PC-9 (cell line): ENCODE results near the gene C4orf36. TPM values are rescaled to one million over a fixed set of nuclear protein-coding genes. Genes with fewer than 3 reads are reported as not detected.

Source experiments
- BruUV-seq: library from RNA; stranded (reverse); fragments of 400-500 nt; replicated peaks from 2 replicates; lab custom pipeline; 2021; lab: Mats Ljungman, UMichigan
- CTCF ChIA-PET: fragments of 300-600 bp; sonication (Branson Sonifier 250); formaldehyde crosslinking; loops from one replicate; lab custom pipeline; 2022; ENCODE audit warnings: antibody characterized with exemption; lab: Charles Lee
- POLR2A ChIA-PET: fragments of 300-600 bp; sonication (Branson Sonifier 250); formaldehyde crosslinking; loops from one replicate; lab custom pipeline; 2022; ENCODE audit warnings: antibody characterized with exemption; ENCODE audit not compliant: unreplicated experiment; lab: Charles Lee
- DNase-seq, 2 experiments: peaks; one replicate each; pipeline versions ENCODE4 v3.0.0 to v3.0.0-alpha.2; 2015 to 2022; ENCODE audit warnings: mixed read lengths in 1 of 2
- H2AFZ ChIP-seq: fragments of 200-600 bp; sonication (generic); 2 replicates; pipeline ENCODE4 v1.8.1; 2017; ENCODE audit warnings: antibody characterized with exemption
- H3F3A ChIP-seq: fragments of 200-600 bp; sonication (generic); 2 replicates; pipeline ENCODE4 v1.8.1; 2017; ENCODE audit warnings: antibody characterized with exemption, mild to moderate bottlenecking, low read depth; ENCODE audit not compliant: insufficient read depth
- H3K27ac ChIP-seq: fragments of 200-600 bp; sonication (generic); 2 replicates; pipeline ENCODE4 v1.6.1; 2016; ENCODE audit warnings: mixed run types
- H3K27me3 ChIP-seq: fragments of 200-600 bp; sonication (generic); 2 replicates; pipeline ENCODE4 v1.6.1; 2016; ENCODE audit warnings: low read depth, mixed run types; ENCODE audit not compliant: insufficient read depth
- H3K36me3 ChIP-seq: fragments of 200-600 bp; sonication (generic); 2 replicates; pipeline ENCODE4 v1.6.1; 2016; ENCODE audit warnings: low read depth, mixed run types
- H3K4me1 ChIP-seq: fragments of 200-600 bp; sonication (generic); replicated peaks from 2 replicates; pipeline ENCODE4 v1.6.1; 2016; ENCODE audit warnings: mixed run types; ENCODE audit not compliant: insufficient read depth
- H3K4me2 ChIP-seq: fragments of 200-600 bp; sonication (generic); 2 replicates; pipeline ENCODE4 v1.6.1; 2017; ENCODE audit warnings: mixed run types
- H3K4me3 ChIP-seq: fragments of 200-600 bp; sonication (generic); 2 replicates; pipeline ENCODE4 v1.6.1; 2016; ENCODE audit warnings: mixed run types
- H3K79me2 ChIP-seq: fragments of 200-600 bp; sonication (generic); 2 replicates; pipeline ENCODE4 v1.6.1; 2017; ENCODE audit warnings: low read depth, mixed run types
- H3K9me2 ChIP-seq: fragments of 200-600 bp; sonication (generic); 2 replicates; pipeline ENCODE4 v1.8.1; 2017; ENCODE audit warnings: mild to moderate bottlenecking; ENCODE audit not compliant: insufficient read depth
- H3K9me3 ChIP-seq: fragments of 200-600 bp; sonication (generic); 2 replicates; pipeline ENCODE4 v1.8.1; 2016; ENCODE audit warnings: low read depth; ENCODE audit not compliant: insufficient read depth
- H4K20me1 ChIP-seq: fragments of 200-600 bp; sonication (generic); 2 replicates; pipeline ENCODE4 v1.8.1; 2017; ENCODE audit not compliant: insufficient read depth
- CTCF ChIP-seq: fragments of 200-600 bp; sonication (generic); conservative IDR thresholded peaks from 2 replicates; pipeline ENCODE4 v1.6.1; 2017; ENCODE audit warnings: mixed run types, antibody characterized with exemption, mild to moderate bottlenecking, moderate library complexity
- EZH2 ChIP-seq: fragments of 200-600 bp; sonication (generic); IDR thresholded peaks from 2 replicates; pipeline ENCODE4 v1.8.0; 2017; ENCODE audit warnings: antibody characterized with exemption, low read depth
- intact Hi-C: fragments of 100-400 bp; cut with micrococcal nuclease; formaldehyde crosslinking; loops from one replicate; pipeline ENCODE4 v1.10.0; 2022; ENCODE audit not compliant: unreplicated experiment
- total RNA-seq: library from RNA; stranded (reverse); gene quantifications from 2 replicates; pipeline ENCODE4 v1.2.3, GENCODE V29; 2021

The C4orf36 gene
- total RNA-seq, 1 experiment from 2014 or later: not detected

- Histone ChIP-seq H3K27ac (peak overlapping the region; percentile 83), H3K4me2 (peak overlapping the region; percentile 91), H2AFZ (peak overlapping the region; percentile 88), H3K9me3 (no peaks in the 10 kb centered on the region), H4K20me1 (no peaks in the 10 kb centered on the region; the same call in 1 of the 2 replicates), H3K27me3 (no peaks in the 10 kb centered on the region), H3K36me3 (no peaks in the 10 kb centered on the region), H3K79me2 (peaks cover 28% of the 10 kb centered on the region), H3F3A (peaks cover 28% of the 10 kb centered on the region), H3K9me2 (no peaks in the 10 kb centered on the region), H3K4me3 (peak overlapping the region; percentile 75), H3K4me1 (peaks cover 29% of the 10 kb centered on the region)
- POLR2A ChIA-PET: interaction anchor here (0.6 to 1.2 kb wide), 5 partner anchors 8 to 263 kb away, joined by 6 to 11 read pairs (median 7); no protein-coding TSS in a partner anchor
- BruUV-seq: TSS peak; percentile 56
- CTCF ChIA-PET: interaction anchor here (0.5 to 1.3 kb wide), 5 partner anchors 12 to 1099 kb away, joined by 3 to 9 read pairs (median 4); partner anchors contain the start of gene PTPN13
- TF ChIP-seq EZH2: no peak
- no peak for TF ChIP-seq CTCF
- DNase-seq: no peak
- intact Hi-C loops: no loop called here
Measured at GRCh38 chr4:86934147-86934770, 42.0 kb upstream of the C4orf36 start.

GRCh38 chr4:86928400-86929255, 36.4 kb upstream of the C4orf36 start:
- Histone ChIP-seq H2AFZ (peak overlapping the region; percentile 50; the same call in 1 of the 2 replicates), H3K79me2 (no peaks in the 10 kb centered on the region), H3K4me2 (peak overlapping the region; percentile 64), H3K9me3 (no peaks in the 10 kb centered on the region), H4K20me1 (no peaks in the 10 kb centered on the region), H3K27ac (peak overlapping the region; percentile 83), H3K9me2 (no peaks in the 10 kb centered on the region), H3K36me3 (no peaks in the 10 kb centered on the region), H3F3A (peaks cover 18% of the 10 kb centered on the region; the same call in 1 of the 2 replicates), H3K4me3 (no peak overlapping the region), H3K4me1 (peaks cover 37% of the 10 kb centered on the region), H3K27me3 (no peaks in the 10 kb centered on the region)
- ChIA-PET POLR2A (interaction anchor here (0.9 kb wide), 1 partner anchor 49 kb away, joined by 3 read pairs; no protein-coding TSS in a partner anchor), CTCF (interaction anchor here (0.7 kb wide), 1 partner anchor 8 kb away, joined by 3 read pairs; no protein-coding TSS in a partner anchor)
- BruUV-seq: TSS peak; percentile 85
- intact Hi-C loops: loop anchor here (5.0 kb wide), 1 partner anchor 179 kb away; no protein-coding TSS in a partner anchor
- TF ChIP-seq EZH2: no peak
- TF ChIP-seq CTCF: no peak
- DNase-seq: no peak

GRCh38 chr4:86927843-86928395, 35.7 kb upstream of the C4orf36 start:
- CTCF ChIA-PET: interaction anchor here (0.7 kb wide), 2 partner anchors 8 to 44 kb away, joined by 3 read pairs; no protein-coding TSS in a partner anchor
- H3F3A ChIP-seq: peaks cover 18% of the 10 kb centered on the region; the same call in 1 of the 2 replicates
- no peaks in the 10 kb centered on the region for H3K9me3 ChIP-seq
- H3K36me3 ChIP-seq: no peaks in the 10 kb centered on the region
- BruUV-seq: no TSS peak
- H3K4me2 ChIP-seq: peak overlapping the region; percentile 64
- H3K4me3 ChIP-seq: no peak overlapping the region
- no peaks in the 10 kb centered on the region for H4K20me1 ChIP-seq
- TF ChIP-seq CTCF (no peak), EZH2 (no peak)
- H3K4me1 ChIP-seq: peaks cover 32% of the 10 kb centered on the region
- intact Hi-C loops: loop anchor here (5.0 kb wide), 1 partner anchor 179 kb away; no protein-coding TSS in a partner anchor
- no peaks in the 10 kb centered on the region for H3K79me2 ChIP-seq
- no peaks in the 10 kb centered on the region for H3K27me3 ChIP-seq
- peak overlapping the region; percentile 50; the same call in 1 of the 2 replicates for H2AFZ ChIP-seq
- peak overlapping the region; percentile 83 for H3K27ac ChIP-seq
- DNase-seq: peak; percentile 65 to 90
- POLR2A ChIA-PET: interaction anchor here (0.6 to 0.9 kb wide), 3 partner anchors 8 to 166 kb away, joined by 3 to 4 read pairs (median 3); no protein-coding TSS in a partner anchor
- H3K9me2 ChIP-seq: no peaks in the 10 kb centered on the region
